Naive B cell (primary cell): ENCODE results near the gene SDHD. TPM values are rescaled to one million over a fixed set of nuclear protein-coding genes. Genes with fewer than 3 reads are reported as not detected.
A peak's percentile ranks its signal among the peaks of the same experiment; 100 is the strongest.

Experiments
- ATAC-seq, 2 donors: fragments of 150-1000 bp; cut with Tn5 transposase; 2 replicates each; pipeline ENCODE4 v1.10.0; 2021; ENCODE audit warnings: low read depth in 2 of 2, mild to moderate bottlenecking in 2 of 2, moderate library complexity in 2 of 2
- DNase-seq: peaks from one replicate; pipeline ENCODE4 v3.0.0; 2022
- H3K27ac Mint-ChIP-seq, 6 donors: one replicate each; pipeline ENCODE4 v1.8.0; 2020 to 2022; ENCODE audit warnings: mild to moderate bottlenecking in 6 of 6, mixed read lengths in 6 of 6, moderate library complexity in 5 of 6, inconsistent platforms in 2 of 6
- H3K27me3 Mint-ChIP-seq, 3 donors: one replicate each; pipeline ENCODE4 v1.8.0; 2021 to 2022; ENCODE audit warnings: mixed read lengths in 3 of 3, mild to moderate bottlenecking in 1 of 3
- H3K36me3 Mint-ChIP-seq, 2 donors: one replicate each; pipeline ENCODE4 v1.8.0; 2020 to 2022; ENCODE audit warnings: mixed read lengths in 2 of 2, inconsistent platforms in 1 of 2, mild to moderate bottlenecking in 1 of 2
- H3K4me1 Mint-ChIP-seq, 3 donors: one replicate each; pipeline ENCODE4 v1.8.0; 2020 to 2022; ENCODE audit warnings: mixed read lengths in 3 of 3, inconsistent platforms in 1 of 3, mild to moderate bottlenecking in 1 of 3, moderate library complexity in 1 of 3
- H3K4me3 Mint-ChIP-seq, 8 donors: one replicate each; pipeline ENCODE4 v1.8.0; 2020 to 2022; ENCODE audit warnings: mild to moderate bottlenecking in 8 of 8, mixed read lengths in 8 of 8, moderate library complexity in 8 of 8, inconsistent platforms in 2 of 8
- H3K9me3 Mint-ChIP-seq, 7 donors: one replicate each; pipeline ENCODE4 v1.8.0; 2020 to 2022; ENCODE audit warnings: mixed read lengths in 7 of 7, mild to moderate bottlenecking in 5 of 7, inconsistent platforms in 2 of 7, moderate library complexity in 1 of 7
- polyA plus RNA-seq, 6 donors: library from polyadenylated mRNA; unstranded; fragments of 300-500 nt; fragmentation: Illumina TruSeq; gene quantifications; one replicate each; pipeline ENCODE4 v1.2.3, GENCODE V29; 2021; ENCODE audit warnings: low read depth in 6 of 6

Gene SDHD
- polyA plus RNA-seq, 6 donors from 2014 or later, result 140 to 196 (median 168) TPM

DNA sequence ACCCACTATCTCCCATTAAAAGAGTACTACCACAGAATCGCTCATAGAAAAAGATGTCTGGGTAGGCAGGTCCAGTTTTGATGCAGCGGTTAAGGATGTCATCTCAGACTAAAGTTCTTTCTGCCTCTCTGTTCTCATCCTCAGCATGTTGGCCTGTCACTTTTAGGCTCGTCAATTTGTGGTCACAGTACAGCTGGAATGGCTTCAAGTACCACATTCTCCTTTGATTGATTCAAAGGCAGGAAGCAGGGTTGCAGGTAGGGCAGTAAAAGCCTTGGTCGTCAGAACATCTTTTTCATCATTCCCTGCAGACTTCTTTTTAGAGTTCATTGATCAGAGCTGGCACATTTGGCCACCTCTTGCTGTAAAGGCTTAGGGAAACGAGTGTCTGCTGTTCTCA lies 28.7 kb downstream of the SDHD start:
- Mint-ChIP-seq H3K4me3 (no peak overlapping the region), H3K27me3 (no peaks in the 10 kb centered on the region), H3K36me3 (peaks cover 0 to 3% of the 10 kb centered on the region in 2 donors), H3K27ac (no peak overlapping the region), H3K4me1 (peaks cover 4 to 9% (median 4%) of the 10 kb centered on the region in 3 donors), H3K9me3 (peaks cover 0 to 2% (median 0%) of the 10 kb centered on the region in 7 donors)
- no peak for ATAC-seq
- DNase-seq, result no peak

- H3K4me3 Mint-ChIP-seq, result no peak overlapping the region
- no peak for DNase-seq
- no peak for ATAC-seq
- H3K27ac Mint-ChIP-seq, result no peak overlapping the region
- no peaks in the 10 kb centered on the region for H3K27me3 Mint-ChIP-seq
- H3K9me3 Mint-ChIP-seq, result no peaks in the 10 kb centered on the region
- H3K4me1 Mint-ChIP-seq, result peaks cover 4 to 14% (median 7%) of the 10 kb centered on the region in 3 donors
- H3K36me3 Mint-ChIP-seq, result peaks cover 0 to 5% of the 10 kb centered on the region in 2 donors
These were observed 31.5 kb downstream of the SDHD start for GRCh38 chr11:112118176-112118575.

GRCh38 chr11:112121981-112122615 lies 35.4 kb downstream of the SDHD start:
- H3K4me3 Mint-ChIP-seq, result peak overlapping the region in 1 of 8 donors; percentile 49
- no peak for DNase-seq
- H3K27ac Mint-ChIP-seq, result peak overlapping the region in 1 of 6 donors; percentile 47
- no peak for ATAC-seq
- H3K9me3 Mint-ChIP-seq, result no peaks in the 10 kb centered on the region
- H3K36me3 Mint-ChIP-seq, result peaks cover 0 to 10% of the 10 kb centered on the region in 2 donors
- H3K27me3 Mint-ChIP-seq, result no peaks in the 10 kb centered on the region
- H3K4me1 Mint-ChIP-seq, result peaks cover 0 to 9% (median 7%) of the 10 kb centered on the region in 3 donors

DNA sequence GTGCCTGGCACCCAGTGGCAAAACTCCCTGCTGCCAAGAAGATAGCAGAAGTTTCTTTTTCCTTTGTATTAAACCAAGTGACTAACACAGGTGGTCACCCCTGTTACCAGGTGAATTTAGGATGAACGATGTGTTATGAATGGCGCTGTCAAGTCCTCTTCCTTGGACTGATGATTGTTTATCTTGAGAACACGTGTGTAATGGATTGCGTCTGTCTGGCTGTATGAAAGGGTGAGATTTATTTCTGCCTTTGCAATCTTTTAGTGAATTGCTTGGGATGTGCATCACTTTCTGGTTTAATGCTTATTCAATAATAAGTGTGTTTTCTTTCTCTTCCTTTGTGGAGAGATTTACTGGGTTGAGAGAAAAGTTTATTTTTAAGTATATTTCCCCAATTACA lies 36.5 kb downstream of the SDHD start:
- Mint-ChIP-seq H3K27ac (no peak overlapping the region), H3K27me3 (no peaks in the 10 kb centered on the region), H3K4me1 (peaks cover 0 to 9% (median 7%) of the 10 kb centered on the region in 3 donors), H3K9me3 (no peaks in the 10 kb centered on the region), H3K4me3 (no peak overlapping the region), H3K36me3 (peaks cover 0 to 13% of the 10 kb centered on the region in 2 donors)
- ATAC-seq (no peak), DNase-seq (no peak)

- no peak overlapping the region for H3K27ac Mint-ChIP-seq
- no peaks in the 10 kb centered on the region for H3K27me3 Mint-ChIP-seq
- H3K9me3 Mint-ChIP-seq, result no peaks in the 10 kb centered on the region
- H3K4me3 Mint-ChIP-seq, result peak overlapping the region in 1 of 8 donors; percentile 23
- H3K36me3 Mint-ChIP-seq, result peaks cover 0 to 8% of the 10 kb centered on the region in 2 donors
- DNase-seq, result no peak
- no peak for ATAC-seq
- H3K4me1 Mint-ChIP-seq, result peaks cover 0 to 6% (median 0%) of the 10 kb centered on the region in 3 donors
These were observed 40.4 kb downstream of the SDHD start for GRCh38 chr11:112127056-112127455.

DNA sequence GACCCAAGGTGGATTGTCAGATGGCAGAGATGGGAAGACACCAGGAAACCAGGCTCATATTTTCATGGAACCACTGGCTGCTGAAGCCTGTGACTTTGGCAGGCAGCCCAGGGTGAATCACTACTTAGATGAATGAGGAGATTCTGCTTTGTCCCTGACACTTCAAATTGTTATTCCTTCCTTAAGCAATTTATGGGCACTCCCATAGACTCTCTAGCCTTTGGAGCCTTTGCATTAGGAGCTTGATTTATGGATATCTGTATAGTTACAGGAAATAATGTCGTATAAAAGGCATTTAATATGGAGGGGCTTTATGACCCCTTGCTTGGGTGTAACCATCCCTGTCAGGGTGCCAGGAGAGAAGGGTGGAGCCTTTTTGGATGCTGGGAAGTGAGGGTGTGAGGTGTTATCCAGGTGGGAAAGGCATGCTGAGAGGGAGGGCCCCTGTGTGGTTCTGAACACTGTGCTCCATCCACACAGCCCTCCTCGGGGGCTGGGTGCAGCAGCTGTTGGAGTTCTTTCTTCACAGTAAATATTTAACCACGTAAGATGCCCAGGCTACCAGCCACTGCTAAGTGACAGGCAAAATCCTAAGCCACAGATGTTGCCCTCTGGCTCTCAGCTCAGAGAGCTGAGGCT lies 41.9 kb downstream of the SDHD start:
- ATAC-seq (no peak), DNase-seq (no peak)
- Mint-ChIP-seq H3K4me1 (peaks cover 0 to 6% (median 0%) of the 10 kb centered on the region in 3 donors), H3K9me3 (no peaks in the 10 kb centered on the region), H3K4me3 (no peak overlapping the region), H3K27me3 (no peaks in the 10 kb centered on the region), H3K36me3 (peaks cover 0 to 8% of the 10 kb centered on the region in 2 donors), H3K27ac (peak overlapping the region in 1 of 6 donors; percentile 59)

DNA sequence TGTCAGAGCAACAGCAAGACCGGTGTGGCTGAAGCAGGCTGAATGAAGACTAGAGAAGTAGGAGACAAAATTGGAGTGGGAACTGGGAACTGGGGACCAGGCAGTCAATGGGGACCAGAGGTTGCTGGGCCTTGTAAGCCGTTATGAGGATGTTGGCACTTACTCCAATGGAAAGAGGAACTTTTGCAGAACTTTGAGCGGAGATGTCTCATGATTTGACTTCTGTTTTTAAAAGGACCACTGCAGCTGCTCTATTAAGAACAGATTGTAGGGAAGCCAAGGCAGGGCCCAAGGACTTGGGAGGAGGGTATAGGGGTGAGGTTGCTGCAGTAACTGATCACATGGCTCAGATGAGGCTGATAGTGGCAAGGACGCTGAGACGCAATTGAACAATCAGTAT lies 43.0 kb downstream of the SDHD start:
- Mint-ChIP-seq H3K27me3 (no peaks in the 10 kb centered on the region), H3K4me3 (no peak overlapping the region), H3K36me3 (peaks cover 6 to 8% of the 10 kb centered on the region in 2 donors), H3K9me3 (no peaks in the 10 kb centered on the region), H3K4me1 (peaks cover 0 to 6% (median 0%) of the 10 kb centered on the region in 3 donors), H3K27ac (no peak overlapping the region)
- ATAC-seq (no peak), DNase-seq (no peak)

DNA sequence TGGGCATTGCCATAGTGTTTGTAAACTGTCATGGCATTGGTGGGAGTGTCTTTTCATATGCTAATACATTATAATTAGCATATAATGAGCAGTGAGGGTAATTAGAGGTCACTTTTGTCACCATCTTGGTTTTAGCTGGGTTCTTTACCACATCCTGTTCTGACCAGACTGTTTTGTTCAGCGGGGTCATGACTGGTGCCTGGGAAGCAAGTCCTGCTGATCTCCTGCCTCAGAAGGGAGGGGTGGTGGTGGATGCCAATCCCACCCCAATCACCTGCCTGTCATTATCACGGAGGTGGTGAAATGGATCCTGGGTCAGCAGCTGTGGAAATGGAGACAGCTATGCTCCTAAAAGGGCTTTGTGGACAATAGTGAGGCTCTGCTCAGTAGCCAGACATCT lies 46.1 kb downstream of the SDHD start:
- no peaks in the 10 kb centered on the region for H3K27me3 Mint-ChIP-seq
- H3K4me3 Mint-ChIP-seq, result no peak overlapping the region
- H3K4me1 Mint-ChIP-seq, result peaks cover 0 to 6% (median 0%) of the 10 kb centered on the region in 3 donors
- DNase-seq (no peak), ATAC-seq (no peak)
- H3K36me3 Mint-ChIP-seq, result peaks cover 0 to 6% of the 10 kb centered on the region in 2 donors
- H3K27ac Mint-ChIP-seq, result no peak overlapping the region
- no peaks in the 10 kb centered on the region for H3K9me3 Mint-ChIP-seq

DNA sequence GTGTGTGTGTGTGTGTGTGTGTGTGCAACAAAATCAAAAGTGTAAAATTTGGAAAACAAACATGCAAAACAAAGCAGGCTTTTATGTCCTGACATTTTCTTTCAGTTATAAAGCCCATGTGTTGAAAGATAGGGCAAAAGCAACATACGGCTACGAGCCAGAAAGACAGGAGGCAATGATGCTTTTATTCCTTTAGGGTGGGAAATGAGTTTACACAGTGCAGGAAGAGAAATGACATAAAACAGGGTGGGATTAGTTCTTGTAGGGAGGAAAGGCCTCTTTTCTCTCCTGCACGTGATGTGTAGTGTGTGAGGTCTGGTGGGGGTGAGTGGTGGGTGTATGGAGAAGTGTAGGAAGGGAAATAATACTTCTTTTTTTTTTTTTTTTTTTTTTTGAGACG lies 47.8 kb downstream of the SDHD start:
- ATAC-seq (no peak), DNase-seq (no peak)
- no peaks in the 10 kb centered on the region for H3K27me3 Mint-ChIP-seq
- peaks cover 0 to 5% (median 0%) of the 10 kb centered on the region in 3 donors for H3K4me1 Mint-ChIP-seq
- no peak overlapping the region for H3K27ac Mint-ChIP-seq
- H3K36me3 Mint-ChIP-seq, result peaks cover 0 to 6% of the 10 kb centered on the region in 2 donors
- H3K9me3 Mint-ChIP-seq, result no peaks in the 10 kb centered on the region
- no peak overlapping the region for H3K4me3 Mint-ChIP-seq

- Mint-ChIP-seq H3K4me3 (no peak overlapping the region), H3K9me3 (peaks cover 0 to 19% (median 9%) of the 10 kb centered on the region in 7 donors), H3K27ac (no peak overlapping the region), H3K36me3 (peaks cover 8 to 14% of the 10 kb centered on the region in 2 donors), H3K27me3 (no peaks in the 10 kb centered on the region), H3K4me1 (no peaks in the 10 kb centered on the region)
- DNase-seq (no peak), ATAC-seq (no peak)
These were observed 56.9 kb downstream of the SDHD start for GRCh38 chr11:112143597-112143996.

Other genes with a start within 250 kb of the SDHD start
- gene ALG9, start 215.3 kb upstream of the SDHD start, polyA plus RNA-seq, result 10 to 100 TPM; 12.7 to 36.5 (median 14.9) TPM
- 10 to 100 TPM in 1 of 6 donors, 1 to 10 TPM in 5; 3.0 to 10.6 (median 6.0) TPM for gene FDXACB1, start 207.7 kb upstream of the SDHD start, polyA plus RNA-seq
- 10 to 100 TPM; 14.3 to 28.3 (median 18.5) TPM for gene CFAP68, start 207.3 kb upstream of the SDHD start, polyA plus RNA-seq
- not detected for gene CRYAB, start 175.1 kb upstream of the SDHD start, polyA plus RNA-seq
- not detected for gene HSPB2, start 174.1 kb upstream of the SDHD start, polyA plus RNA-seq
- gene C11orf52, start 168.0 kb upstream of the SDHD start, polyA plus RNA-seq, result not detected
- gene DIXDC1, start 149.5 kb upstream of the SDHD start, polyA plus RNA-seq, result under 1 TPM in 3 of 6 donors, not detected in 3; 0.11 to 0.43 (median 0.13) TPM
- 10 to 100 TPM; 24.6 to 38.8 (median 28.0) TPM for gene DLAT, start 61.5 kb upstream of the SDHD start, polyA plus RNA-seq
- not detected for gene PIH1D2, start 12.9 kb upstream of the SDHD start, polyA plus RNA-seq
- gene NKAPD1, start 12.6 kb upstream of the SDHD start, polyA plus RNA-seq, result 10 to 100 TPM in 4 of 6 donors, 1 to 10 TPM in 2; 3.7 to 18.6 (median 10.7) TPM
- gene TIMM8B, start 117 bp upstream of the SDHD start, polyA plus RNA-seq, result 10 to 100 TPM; 47.0 to 77.1 (median 53.3) TPM
- 1 to 10 TPM in 2 of 6 donors, under 1 TPM in 2, not detected in 2; 0.48 to 1.7 (median 1.1) TPM for gene IL18, start 77.2 kb downstream of the SDHD start, polyA plus RNA-seq
- gene TEX12, start 80.5 kb downstream of the SDHD start, polyA plus RNA-seq, result under 1 TPM in 1 of 6 donors, not detected in 5; 0.65 TPM
- 1 to 10 TPM in 1 of 6 donors, under 1 TPM in 1, not detected in 4; 0.57 to 1.2 TPM for gene BCO2, start 88.6 kb downstream of the SDHD start, polyA plus RNA-seq
- 10 to 100 TPM; 15.6 to 26.5 (median 22.7) TPM for gene PTS, start 139.6 kb downstream of the SDHD start, polyA plus RNA-seq
- under 1 TPM in 1 of 6 donors, not detected in 5; 0.98 TPM for gene PLET1, start 174.0 kb downstream of the SDHD start, polyA plus RNA-seq